Stimulated activated CD4-positive, alpha-beta T cell treated with anti-CD3 and anti-CD28 coated beads, Interleukin-4, amount 100 ng/mL, for 48 hours (primary cell): Measurements from ENCODE around the gene DCST2.
"Not testable (repeated sequence)": the region's sequence is repeated elsewhere in the genome, so short reads cannot be mapped to it uniquely, and the experiment has no call there.

ENCODE experiments used
- DNase-seq, 2 donors: peaks; one replicate each; pipeline ENCODE4 v3.0.0-alpha.2; 2020; ENCODE audit warnings: low read depth in 2 of 2

DCST2 gene

GRCh38 chr1:154998818-154999570, 34.6 kb downstream of the DCST2 start:
- peak; percentile 75 to 77 for DNase-seq

- DNase-seq = no peak
Measured at GRCh38 chr1:154998201-154998780, 35.3 kb downstream of the DCST2 start.

- no peak for DNase-seq
Measured at GRCh38 chr1:154996966-154997701, 36.4 kb downstream of the DCST2 start.

- DNase-seq = not testable (repeated sequence)
Measured at GRCh38 chr1:154995301-154995983, 38.1 kb downstream of the DCST2 start.

- DNase-seq = no peak
Measured at GRCh38 chr1:154994591-154994990, 39.0 kb downstream of the DCST2 start.

- DNase-seq = no peak
Measured at GRCh38 chr1:154994269-154994587, 39.4 kb downstream of the DCST2 start.

- DNase-seq = no peak
Measured at GRCh38 chr1:154993572-154994268, 39.9 kb downstream of the DCST2 start, which contains the start of gene LENEP. TSS of gene LENEP (plus strand) at chr1:154993586. CDS start at chr1:154993608, 22 bp downstream.

GRCh38 chr1:154992721-154993571, 40.6 kb downstream of the DCST2 start:
- DNase-seq = no peak

- no peak for DNase-seq
Measured at GRCh38 chr1:154990276-154990675, 43.3 kb downstream of the DCST2 start.

GRCh38 chr1:154989195-154989860, 44.3 kb downstream of the DCST2 start:
- DNase-seq = no peak

- DNase-seq = no peak
Measured at GRCh38 chr1:154988058-154988954, 45.3 kb downstream of the DCST2 start.

GRCh38 chr1:154987326-154987725, 46.3 kb downstream of the DCST2 start:
- no peak for DNase-seq

GRCh38 chr1:154986736-154987135, 46.8 kb downstream of the DCST2 start:
- not testable (repeated sequence) for DNase-seq

GRCh38 chr1:154983776-154984466, 49.7 kb downstream of the DCST2 start:
- DNase-seq = no peak

GRCh38 chr1:154982897-154983648, 50.5 kb downstream of the DCST2 start, which contains the start of gene FLAD1:
TSS of gene FLAD1 (plus strand) at chr1:154983344. CDS start at chr1:154983695, 351 bp downstream.
- DNase-seq = peak; percentile 92 to 97

GRCh38 chr1:154982341-154982740, 51.2 kb downstream of the DCST2 start:
- DNase-seq = no peak

- no peak for DNase-seq
Measured at GRCh38 chr1:154978360-154978759, 55.2 kb downstream of the DCST2 start.

- DNase-seq = not testable (repeated sequence)
Measured at GRCh38 chr1:154977762-154978161, 55.8 kb downstream of the DCST2 start.
